Forelimb muscle (tissue), 1 donor: ENCODE data around the gene GALNT10. TPM values are rescaled to one million over a fixed set of nuclear protein-coding genes. Genes with fewer than 3 reads are reported as not detected.
A peak's percentile ranks its signal among the peaks of the same experiment; 100 is the strongest.

ENCODE experiments used
- DNase-seq: peaks from one replicate; pipeline ENCODE4 v3.0.0-alpha.2; 2013; ENCODE audit warnings: low read depth
- polyA plus RNA-seq: library from polyadenylated mRNA; unstranded; fragments of 120-200 nt; gene quantifications from one replicate; pipeline ENCODE4 v1.2.1, GENCODE V29; 2013; ENCODE audit not compliant: insufficient read length

Gene GALNT10
- polyA plus RNA-seq, 1 donor = 16.7 TPM

DNA sequence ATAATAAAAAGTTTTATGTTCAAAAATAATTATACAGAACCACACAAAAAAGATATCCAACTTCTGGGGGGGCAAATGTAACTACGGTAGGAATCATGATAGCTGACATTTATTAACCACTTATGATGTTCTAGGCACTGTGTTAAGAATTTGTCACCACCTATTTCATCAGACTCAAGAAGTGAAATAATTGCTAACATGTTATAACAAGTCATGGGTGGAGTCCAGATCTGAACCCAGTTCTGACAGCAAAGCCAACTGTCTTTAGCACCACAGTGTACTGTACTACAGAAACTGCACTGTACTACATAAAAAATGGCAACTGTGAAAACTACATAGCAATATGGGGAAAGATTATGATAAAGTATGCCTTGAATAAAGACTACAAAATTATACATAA is 252.3 kb downstream of the GALNT10 start:
- no peak for DNase-seq

DNA sequence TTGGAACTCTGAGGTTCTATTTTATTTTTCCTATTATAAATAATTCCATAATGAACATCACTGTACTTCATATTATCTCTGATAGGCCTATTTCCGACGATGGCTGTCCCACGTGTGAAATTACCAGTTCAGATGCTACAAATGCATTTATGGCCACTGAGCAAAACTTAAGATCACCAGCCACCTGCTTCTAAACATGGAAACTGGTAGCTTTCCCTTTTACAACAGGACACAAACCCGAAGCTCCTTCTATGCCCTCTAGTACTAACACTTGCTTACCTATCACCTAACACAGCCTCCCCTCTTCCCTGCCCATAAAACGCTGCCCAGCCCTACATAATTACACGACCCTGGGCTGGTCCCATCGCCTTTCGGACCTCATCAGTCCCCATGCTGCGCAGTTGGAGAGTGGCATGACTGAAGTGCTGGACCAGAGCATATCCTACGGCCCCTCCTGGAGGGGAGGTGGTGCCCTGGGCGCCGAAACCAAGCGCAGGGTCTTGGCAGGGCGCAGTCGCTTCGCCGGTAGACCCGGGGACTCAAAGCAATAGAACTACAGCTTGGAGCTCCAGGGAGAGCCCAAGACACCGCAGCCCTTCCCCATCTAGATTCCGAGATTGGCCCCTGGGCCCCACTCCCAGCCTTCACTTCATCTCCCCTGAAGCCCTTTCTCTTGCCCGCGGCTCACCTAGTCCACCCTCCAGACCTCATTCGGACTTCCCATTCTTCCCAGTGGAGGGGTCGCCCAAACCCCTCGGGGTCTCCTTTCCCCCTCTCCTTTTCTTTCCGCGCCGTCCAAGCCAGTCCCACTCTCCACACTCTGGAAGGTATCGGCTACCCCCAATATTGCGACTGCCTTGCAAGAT is 254.3 kb downstream of the GALNT10 start:
- DNase-seq = no peak

DNA sequence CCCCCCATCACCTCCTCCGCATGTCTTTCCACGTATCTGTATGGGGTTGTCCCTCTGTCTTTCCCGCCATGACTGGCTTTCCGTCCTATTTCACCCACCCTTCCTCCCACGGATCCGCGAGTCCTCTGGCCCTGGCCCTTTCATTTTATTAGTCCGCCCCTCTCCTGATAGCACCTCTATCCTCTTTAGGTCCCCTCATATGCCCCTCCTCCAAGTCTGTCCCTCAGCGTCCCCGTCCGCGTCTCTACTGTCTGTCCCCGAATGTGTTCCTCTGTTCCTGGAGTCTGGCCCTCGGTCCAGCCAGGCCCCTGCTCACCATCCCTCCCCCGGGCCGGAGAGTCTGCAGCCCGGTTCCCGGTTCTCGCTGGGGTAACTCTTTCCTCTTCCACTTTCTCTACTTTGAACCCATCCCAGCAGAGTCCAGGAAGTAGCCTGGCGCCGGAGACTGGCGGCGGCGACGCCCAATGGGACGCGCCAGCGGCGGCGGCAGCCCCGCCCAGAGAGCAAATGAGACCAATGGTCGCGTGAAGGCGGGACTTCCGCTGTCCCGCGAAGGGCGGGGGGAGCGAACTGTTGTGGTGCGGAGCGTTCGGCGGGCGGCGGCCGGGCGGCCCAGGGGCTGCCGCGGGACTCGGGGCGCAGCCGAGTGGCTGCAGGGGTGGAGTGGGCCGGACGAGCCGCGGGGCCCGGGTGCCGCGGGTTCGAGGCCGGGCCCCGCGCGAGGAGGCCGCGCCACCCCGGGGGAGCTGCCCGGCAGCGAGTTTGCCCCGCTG is 255.1 kb downstream of the GALNT10 start, which contains the start of gene SAP30L:
Gene SAP30L (plus strand): TSS at position 576 of the 773 bp plus-strand sequence. CDS start 608 bp downstream, outside the sequence.
- DNase-seq = peak; percentile 90

DNA sequence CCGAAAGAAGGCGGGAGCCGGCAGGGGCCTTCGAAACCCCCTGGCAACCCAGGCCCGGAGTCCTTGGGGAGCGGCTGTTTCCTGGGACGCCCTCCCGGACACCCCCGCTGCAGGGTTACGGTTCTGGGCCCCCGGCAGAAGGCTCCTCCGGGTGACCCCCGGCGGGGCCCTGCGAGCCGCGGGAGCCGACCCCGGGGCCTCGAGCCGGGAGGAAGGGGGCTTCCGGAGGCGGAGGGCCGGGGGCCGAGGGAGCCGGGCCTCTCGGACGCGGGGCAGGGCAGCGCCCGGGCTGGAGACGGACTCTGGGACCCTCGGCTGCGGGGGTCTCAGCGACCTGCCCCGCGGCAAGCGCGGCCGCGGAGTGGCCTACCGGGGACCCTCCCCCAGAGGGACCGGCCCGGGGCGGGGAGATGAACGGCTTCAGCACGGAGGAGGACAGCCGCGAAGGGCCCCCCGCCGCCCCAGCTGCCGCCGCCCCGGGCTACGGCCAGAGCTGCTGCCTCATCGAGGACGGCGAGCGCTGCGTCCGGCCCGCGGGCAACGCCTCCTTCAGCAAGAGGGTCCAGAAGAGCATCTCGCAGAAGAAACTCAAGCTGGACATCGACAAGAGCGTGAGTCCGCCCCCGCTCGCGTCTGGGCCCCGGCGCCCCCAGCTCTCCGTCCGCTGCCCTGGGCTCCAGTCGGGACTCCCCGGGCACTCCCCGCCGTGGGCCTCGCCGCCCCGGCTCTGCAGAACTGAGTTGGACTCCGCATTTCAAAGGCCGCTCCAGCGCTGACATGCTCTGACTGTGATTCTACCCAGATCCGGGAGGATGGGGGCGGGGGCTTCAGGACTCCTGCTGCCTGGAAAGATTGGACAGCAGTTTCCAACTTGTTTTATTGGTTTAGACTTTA is 255.9 kb downstream of the GALNT10 start:
- DNase-seq = no peak

DNA sequence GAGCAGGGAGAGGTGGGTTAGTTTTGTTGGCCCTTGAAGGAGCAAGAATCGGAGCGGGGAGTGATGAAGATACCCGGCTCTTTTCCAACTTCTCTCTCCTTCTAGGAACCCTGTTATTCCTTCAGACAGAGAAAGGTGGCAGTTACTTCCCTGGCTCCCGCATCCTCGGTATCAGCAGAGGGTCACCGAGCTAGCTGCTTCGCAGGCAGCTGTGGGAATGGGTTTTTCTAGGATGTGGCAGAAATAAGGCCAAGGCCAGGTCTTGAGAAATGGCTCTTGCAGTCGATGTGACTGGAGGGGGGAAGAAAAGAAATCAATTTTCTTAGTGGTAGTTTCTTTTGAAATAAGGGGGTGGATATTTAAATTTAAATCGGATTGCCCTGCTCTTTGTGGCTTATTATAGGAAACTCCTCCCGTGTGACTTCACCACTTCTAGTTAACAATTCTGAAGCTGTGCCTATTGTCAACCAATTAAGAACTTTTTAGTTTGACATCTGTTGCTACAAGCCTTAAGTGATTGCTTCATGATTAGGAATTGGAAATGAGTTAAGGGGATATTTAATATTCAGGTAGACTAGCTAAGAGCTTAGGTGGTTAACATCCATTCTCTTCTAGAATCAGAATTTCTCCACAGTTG is 256.7 kb downstream of the GALNT10 start:
- no peak for DNase-seq

DNA sequence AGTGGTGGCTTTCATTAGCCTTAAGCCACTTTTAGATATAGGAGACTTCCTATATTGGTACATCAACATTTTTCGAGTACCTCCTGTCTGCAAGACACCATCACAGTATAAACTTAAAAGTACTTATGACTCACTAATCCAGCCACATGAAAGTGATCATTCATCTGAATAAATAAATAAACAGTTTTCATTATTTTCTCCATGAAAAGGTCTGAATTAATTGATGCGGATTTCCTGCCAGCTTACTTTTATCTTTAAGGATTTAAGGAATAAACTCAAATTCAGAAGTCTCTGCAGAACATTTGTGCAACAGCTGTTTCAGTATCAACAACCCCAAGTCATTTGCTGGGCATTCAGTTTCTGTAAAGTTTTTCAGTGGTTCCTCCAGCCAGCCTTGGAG is 259.3 kb downstream of the GALNT10 start:
- DNase-seq = no peak

DNA sequence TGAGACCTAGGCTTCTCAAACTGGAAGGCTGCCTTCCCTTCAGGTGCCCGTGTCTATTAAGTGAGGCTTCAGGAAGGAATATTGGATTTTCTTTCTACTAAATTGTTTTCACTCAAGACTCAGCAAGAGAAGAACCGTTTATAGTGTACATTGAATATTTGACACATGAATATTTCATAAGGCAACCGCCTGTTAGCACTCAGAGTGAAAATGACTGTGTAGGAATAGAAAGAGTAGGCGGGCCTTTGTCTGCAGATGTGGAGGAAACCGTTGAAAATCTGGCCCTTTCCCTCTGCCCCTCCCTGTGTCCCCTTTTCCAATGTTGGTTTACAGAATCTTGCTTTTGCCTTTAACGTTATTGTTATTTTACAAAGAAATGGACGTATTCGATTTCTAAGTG is 261.4 kb downstream of the GALNT10 start:
- no peak for DNase-seq

DNA sequence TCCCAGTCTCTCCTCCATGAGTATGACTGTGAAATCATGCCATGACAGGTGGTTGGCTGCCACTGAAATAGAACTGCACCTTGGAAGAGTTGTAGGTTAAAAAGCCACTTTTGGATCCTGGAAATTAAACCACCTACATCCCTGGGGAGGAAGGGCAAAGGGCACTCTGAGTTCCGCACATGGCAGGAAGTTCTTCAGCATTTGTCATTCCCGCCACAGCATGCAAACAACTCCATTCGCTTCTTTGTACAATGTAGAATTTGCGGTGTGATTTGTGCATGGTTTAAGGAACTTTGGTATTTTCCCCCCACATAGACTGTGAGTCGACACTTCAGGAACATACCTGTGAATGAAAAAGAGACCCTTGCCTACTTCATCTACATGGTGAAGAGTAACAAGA is 265.1 kb downstream of the GALNT10 start:
- no peak for DNase-seq

DNA sequence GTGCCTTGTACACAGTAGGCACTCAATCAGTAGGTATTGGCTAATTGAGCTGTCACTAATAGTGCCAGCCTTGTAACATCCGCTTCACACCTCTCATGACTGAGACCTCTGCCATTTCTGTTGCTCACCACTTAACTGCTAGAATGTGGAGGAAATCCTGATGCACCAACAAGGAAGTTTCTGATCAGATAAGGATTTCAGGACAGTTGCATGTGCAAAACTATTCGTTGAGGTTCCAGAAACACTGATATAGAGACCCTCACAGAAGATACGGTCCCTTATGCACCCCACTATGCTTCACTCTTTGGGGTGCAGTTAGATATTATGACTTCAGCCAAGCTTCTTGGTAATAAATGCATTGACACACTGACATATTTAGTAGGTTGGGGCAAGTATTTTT is 266.0 kb downstream of the GALNT10 start:
- DNase-seq = no peak

DNA sequence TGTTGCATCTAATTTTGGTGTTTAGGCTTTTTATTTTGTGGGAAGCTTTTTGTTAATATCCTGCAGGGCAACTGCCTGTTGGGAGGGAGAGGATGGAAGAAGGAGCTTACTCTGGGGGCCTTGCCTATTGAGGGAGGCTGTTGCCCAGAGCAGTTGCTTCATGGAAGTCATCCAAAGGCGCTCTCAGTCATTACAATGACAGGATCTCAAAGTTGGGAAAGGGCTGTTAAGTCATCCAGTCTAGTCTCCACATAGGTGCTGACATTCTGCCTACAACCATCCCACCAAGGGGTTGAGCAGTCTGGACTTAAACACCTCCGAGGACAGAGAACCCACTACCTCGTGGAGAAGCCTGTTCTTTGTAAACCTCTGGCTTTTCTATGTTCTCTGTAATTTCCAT is 268.5 kb downstream of the GALNT10 start:
- no peak for DNase-seq

DNA sequence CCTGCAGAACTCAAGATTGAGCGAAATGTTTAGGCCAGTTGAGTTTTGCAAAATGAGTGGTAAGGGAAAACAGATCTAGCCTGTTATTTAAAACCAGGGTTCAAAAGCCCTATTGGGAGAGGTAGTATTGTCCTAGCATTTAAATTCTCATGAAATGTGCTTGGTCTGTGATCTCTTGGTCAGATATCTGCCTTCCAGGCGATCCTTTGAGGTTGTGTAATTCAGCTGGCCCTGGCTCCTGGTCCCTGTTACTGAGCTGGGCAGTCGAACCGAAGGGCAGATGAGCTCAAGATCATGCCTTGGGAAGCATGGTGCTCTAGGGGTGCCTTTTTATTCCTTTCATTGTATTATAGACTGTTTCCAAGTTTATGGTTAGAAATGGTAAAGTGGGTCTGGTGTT is 269.6 kb downstream of the GALNT10 start:
- no peak for DNase-seq

DNA sequence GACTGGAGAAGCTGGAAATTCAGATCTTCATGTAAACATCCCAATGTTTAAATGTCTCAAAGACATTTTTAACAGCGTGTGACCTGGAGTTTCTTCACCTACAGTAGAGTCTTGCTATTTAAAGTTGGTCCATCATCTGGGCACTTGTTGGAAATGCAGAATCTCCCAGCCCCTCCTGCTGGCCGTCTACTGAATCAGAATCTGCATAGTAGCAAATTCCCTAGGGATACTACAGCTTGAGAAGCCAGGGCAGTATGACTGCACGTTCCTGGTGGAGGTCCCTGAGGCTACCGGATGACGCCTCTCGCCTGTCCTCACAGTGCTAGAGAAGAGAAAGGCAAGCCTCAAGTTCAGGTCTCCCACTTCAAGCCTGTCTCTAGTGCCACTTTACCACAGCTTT is 271.0 kb downstream of the GALNT10 start:
- DNase-seq = no peak

DNA sequence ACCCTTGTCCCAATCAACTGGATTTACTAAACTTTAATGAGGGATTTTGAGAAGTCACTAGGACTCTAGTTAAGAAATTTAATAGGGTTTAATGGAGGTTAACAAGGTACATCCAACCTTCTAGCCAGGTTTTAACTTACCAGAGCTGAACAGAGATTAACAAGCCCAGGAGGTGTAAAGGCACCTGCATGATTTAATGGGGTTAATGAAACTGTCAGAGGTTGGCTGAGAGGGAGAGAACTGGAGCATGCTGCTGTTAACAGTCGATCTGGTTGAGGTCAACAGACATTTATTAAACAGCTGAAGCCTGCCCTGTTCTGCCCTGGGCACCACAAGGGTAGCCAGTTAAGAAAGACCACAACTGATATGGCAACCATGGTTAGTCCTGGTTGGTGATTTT is 273.9 kb downstream of the GALNT10 start:
- no peak for DNase-seq

DNA sequence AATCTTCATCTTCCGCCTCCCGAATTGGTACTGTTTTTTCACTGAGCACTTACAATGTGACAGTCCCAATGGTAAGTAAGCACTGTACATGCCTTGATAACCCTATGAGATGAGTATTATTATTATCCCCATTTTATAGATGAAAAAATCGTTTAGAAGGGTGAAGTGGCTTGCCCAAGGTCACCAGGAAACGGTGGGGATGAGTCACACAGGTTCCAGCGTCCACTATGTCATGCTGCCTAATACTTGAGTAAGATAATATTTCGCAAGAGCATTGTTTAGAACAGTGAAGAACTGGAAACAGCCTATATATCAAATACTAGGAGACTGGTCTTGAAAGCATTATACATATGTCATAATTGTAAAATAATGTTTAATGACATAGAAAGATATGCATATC is 274.6 kb downstream of the GALNT10 start:
- no peak for DNase-seq

DNA sequence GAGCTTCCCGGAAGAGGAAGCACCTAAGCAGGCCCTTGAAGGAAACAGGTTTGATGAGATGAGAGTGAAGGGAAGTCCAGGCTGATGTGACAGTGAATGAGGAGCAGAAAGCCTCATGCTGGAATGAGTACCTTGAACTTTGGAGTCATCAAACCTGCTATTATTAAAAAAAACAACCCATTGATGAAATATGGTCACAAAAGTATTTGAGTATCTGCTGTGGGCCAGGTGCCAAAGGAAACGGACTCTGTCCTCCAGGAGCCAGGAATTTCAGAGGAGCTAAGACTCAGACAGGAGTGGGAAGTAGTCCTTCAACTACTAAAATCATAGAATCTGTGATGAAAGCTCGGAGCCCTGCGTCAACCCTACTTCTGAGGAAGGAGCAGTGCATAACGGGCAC is 275.6 kb downstream of the GALNT10 start:
- DNase-seq = no peak

DNA sequence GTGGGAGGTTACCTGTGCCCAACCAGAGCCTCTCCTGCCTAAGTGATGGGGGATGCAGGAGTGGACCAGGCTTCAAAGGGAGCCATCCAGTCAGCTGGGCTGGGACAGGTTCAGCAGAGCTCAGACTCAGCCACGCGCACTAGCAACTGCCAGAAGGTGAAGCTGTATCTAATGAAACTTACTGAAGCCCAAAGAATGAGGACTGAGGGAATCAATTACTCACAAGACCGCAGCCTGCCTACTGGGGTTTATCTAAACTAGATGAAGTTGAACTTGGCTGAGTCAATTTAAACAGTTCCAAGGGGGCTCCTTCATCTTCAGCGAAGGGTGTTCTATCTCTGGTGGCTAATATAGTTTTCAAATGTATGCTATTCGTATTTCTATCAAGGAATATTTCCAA is 276.1 kb downstream of the GALNT10 start:
- DNase-seq = no peak

DNA sequence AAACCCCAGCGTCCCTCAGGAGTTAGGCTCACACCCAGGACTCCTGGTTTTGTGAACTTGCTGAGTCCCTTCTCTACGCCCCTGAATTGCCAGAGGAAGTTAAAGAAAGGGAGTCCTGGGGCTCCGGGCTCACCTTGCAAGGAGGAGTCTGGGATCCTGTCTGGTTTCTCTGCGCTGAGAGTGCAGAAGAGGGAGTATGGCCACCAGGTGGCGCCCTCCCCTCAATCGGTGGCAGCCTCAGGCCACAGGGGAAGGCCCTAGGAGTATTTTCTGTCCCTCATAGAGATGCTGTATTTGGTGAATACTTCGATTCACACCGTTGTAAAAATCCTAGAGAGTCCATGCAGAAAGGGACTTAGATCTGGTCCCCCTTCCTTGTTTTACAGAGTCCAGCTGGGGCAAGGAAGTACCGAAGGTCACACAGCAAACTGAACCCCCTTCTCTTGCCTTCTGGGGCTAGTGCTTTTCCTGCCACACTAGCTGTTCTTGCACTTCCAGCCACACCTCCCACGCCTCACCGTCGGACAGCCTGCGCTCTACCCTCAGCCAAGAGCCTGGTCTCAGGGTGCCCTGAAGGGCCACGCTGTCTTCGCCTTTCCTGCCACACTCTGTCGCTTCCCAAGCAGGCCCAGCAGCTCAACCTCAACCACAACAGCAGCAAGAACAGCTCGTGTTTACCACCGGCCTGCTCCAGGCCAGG is 277.3 kb downstream of the GALNT10 start:
- no peak for DNase-seq

DNA sequence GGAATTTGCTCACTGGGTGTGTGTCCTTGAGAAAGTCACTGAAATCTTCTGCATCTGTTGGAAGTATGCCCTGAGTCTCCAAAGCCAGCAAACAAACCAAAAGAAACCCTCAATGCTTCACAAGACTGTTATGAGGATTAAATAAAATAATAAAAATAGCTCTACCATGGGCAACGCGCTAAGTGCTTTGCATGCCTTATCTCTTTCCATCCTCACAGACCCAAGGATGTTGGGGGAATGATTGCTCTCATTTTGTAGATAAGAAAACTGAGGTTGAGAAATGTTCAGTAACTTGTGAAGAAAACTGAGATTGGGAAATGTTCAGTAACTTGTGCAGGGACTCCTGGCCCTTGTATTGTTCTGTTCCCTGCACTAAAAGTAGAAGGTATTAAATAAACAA is 279.6 kb downstream of the GALNT10 start:
- DNase-seq = no peak
